GM12874 (cell line): Measurements from ENCODE around the gene TSPAN12.
A peak's percentile ranks its signal among the peaks of the same experiment; 100 is the strongest.

Experiments used
- CTCF ChIP-seq: IDR thresholded peaks from 2 replicates; pipeline ENCODE4 v1.5.1; 2011; ENCODE audit warnings: low read depth, mild to moderate bottlenecking, control low read depth, low read length, moderate library complexity; ENCODE audit not compliant: insufficient read depth

Gene TSPAN12

GRCh38 chr7:120813546-120814252, 44.2 kb downstream of the TSPAN12 start:
- TF ChIP-seq CTCF: no peak

- TF ChIP-seq CTCF: no peak
Measured at GRCh38 chr7:120813089-120813488, 44.9 kb downstream of the TSPAN12 start.

- no peak for TF ChIP-seq CTCF
Measured at GRCh38 chr7:120809260-120809659, 48.7 kb downstream of the TSPAN12 start.

GRCh38 chr7:120807390-120807789, 50.6 kb downstream of the TSPAN12 start:
- TF ChIP-seq CTCF: no peak

- TF ChIP-seq CTCF: no peak
Measured at GRCh38 chr7:120806669-120807068, 51.3 kb downstream of the TSPAN12 start.

- TF ChIP-seq CTCF: peak; percentile 68
Measured at GRCh38 chr7:120805636-120806388, 52.1 kb downstream of the TSPAN12 start.

GRCh38 chr7:120802751-120803150, 55.2 kb downstream of the TSPAN12 start:
- no peak for TF ChIP-seq CTCF
